GM12874 (cell line): ENCODE data around the gene RBM10.

Experiments used
- TF ChIP-seq, protein P1 (sequence below): IDR thresholded peaks from 2 replicates; pipeline ENCODE4 v1.5.1; 2011; ENCODE audit warnings: low read depth, mild to moderate bottlenecking, control low read depth, low read length, moderate library complexity; ENCODE audit not compliant: insufficient read depth

The RBM10 gene

DNA sequence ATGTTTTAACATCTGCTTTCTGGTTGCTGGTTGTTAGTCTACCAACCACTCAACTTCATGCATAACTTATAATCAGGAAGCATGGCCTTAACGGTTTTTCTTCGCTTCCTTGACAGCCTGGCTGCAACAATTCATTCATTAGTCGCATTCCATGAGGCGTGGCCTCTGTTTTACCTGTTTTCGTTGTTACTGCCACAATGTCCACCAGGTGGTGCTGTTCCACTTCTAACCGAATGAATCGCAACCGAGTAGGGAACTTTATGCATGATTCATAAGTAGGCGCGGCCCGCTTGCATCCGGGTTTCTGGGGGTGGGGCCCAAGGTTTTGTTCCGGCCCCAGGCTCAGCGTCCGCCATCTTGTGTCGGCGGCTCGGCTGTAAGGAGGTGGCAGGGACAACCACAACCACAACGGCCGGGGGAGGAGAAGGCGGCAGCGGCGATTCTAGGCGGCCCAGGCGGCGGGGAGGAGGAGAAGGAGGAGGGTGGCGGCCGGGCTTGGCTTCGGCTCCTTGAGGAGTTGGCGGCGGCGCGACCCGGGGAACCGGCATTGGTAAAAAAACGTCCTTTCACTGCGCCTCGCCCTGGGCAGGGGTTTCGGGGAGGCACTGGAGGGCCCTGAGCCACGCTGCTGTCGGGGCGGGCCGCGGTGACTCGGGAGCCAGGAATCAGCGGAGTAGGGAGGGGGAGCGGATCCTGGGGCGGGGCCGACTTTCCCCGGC lies 48.6 kb downstream of the RBM10 start, which contains the start of gene UBA1:
Gene UBA1 (plus strand): TSS at position 355 of the 719 bp plus-strand sequence. CDS start 4,974 bp downstream, outside the sequence.
- TF ChIP-seq, protein P1, sequence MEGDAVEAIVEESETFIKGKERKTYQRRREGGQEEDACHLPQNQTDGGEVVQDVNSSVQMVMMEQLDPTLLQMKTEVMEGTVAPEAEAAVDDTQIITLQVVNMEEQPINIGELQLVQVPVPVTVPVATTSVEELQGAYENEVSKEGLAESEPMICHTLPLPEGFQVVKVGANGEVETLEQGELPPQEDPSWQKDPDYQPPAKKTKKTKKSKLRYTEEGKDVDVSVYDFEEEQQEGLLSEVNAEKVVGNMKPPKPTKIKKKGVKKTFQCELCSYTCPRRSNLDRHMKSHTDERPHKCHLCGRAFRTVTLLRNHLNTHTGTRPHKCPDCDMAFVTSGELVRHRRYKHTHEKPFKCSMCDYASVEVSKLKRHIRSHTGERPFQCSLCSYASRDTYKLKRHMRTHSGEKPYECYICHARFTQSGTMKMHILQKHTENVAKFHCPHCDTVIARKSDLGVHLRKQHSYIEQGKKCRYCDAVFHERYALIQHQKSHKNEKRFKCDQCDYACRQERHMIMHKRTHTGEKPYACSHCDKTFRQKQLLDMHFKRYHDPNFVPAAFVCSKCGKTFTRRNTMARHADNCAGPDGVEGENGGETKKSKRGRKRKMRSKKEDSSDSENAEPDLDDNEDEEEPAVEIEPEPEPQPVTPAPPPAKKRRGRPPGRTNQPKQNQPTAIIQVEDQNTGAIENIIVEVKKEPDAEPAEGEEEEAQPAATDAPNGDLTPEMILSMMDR = peak; percentile 46; the same call in 1 of the 2 replicates

DNA sequence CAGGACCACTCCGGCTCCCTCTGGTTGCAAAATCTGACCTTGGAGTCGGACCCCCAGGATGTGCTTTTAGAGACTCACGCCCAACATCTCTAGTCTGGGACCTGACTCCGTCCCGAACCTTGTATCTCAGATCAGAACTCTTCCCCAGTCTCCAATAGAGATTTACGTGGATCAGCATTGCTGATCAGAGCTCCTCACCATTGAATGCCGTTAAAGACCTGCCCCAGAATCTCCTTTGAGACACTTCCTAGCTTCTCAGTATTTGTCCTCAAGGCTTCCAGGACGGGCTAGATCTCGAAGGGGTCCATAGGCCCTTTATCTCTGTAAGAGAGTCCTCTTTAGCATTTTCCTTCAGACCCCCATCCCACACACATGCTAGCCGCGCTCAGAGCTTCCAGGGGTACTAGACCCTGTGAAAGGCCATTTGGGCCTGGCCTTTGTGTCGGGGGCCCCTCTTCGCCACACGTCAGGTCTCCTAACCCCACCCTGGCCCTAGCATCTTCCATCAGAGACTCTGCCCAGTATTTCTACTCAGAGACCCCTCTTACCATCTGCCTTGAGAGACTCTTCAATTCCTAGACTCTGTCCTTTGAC lies 49.3 kb downstream of the RBM10 start:
- TF ChIP-seq, protein P1 = no peak

DNA sequence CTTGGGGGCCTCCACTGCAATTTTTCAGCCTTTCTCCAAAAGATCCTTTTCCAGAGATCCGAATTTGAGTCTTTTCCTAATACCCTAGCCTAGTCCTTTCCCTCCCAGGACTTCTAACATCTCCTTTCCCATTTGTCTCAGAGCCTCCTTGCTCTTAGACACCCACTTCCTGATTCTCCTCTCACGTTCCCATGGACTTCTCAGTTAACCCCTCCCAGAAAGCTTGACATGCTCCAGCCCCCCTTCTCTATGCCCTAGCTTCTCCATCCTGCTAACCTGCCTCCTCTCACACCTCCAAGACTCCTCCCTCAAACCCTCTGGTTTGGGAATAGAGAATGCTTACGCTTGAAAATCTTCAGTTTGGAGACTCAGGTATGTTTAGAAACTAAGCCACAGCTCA lies 51.1 kb downstream of the RBM10 start:
- TF ChIP-seq, protein P1 = no peak

DNA sequence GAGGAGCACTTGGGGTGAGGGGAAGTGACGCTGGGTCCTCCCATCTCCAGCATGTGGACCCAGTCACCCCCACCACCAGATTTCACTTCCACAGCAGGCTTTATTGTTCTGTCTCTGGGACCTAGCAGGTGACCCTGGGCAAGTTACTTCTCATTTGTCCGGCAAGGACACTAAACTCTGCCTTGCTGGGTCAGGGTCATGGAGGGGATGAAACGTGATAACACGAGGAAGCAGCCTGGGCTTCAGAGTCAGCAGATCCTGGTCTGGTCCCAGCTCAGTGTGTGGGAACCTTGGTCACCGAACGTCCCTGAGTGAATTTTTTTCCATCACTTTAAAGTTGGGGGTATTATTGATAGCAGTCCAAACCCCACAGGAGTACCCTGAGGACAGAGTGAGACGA lies 52.5 kb downstream of the RBM10 start:
- TF ChIP-seq, protein P1 = no peak

DNA sequence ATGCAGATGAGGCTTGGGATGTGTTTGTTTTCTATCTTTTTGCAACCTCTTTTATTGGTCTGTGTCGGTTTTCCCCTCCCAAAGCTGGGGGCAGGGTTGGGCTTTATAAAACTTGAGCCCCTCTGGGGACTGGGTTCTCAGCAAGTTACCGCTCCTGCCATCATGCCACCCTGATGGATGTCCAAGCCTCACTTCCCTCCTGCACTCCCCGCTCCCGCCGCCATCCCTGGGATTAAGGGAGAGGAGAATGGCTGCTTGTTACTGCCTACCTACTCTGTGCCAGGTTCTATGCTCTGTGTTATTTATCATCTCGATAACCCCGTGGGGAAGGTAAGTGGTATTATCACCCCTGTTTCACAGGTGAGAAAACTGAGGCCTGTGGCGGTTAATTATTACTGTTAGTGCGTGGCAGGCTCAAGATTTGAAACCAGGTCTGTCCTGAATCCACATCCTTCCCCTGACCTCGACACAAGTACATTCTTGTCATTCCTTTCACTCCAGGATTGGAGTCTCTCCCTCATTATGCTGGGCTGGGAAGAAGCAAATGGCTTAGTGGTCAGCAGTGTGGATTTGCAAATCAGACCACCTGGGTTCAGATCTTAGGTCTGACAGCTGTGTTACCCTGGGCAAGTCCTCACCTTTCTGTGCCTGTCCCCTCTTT lies 53.1 kb downstream of the RBM10 start:
- TF ChIP-seq, protein P1 = no peak

DNA sequence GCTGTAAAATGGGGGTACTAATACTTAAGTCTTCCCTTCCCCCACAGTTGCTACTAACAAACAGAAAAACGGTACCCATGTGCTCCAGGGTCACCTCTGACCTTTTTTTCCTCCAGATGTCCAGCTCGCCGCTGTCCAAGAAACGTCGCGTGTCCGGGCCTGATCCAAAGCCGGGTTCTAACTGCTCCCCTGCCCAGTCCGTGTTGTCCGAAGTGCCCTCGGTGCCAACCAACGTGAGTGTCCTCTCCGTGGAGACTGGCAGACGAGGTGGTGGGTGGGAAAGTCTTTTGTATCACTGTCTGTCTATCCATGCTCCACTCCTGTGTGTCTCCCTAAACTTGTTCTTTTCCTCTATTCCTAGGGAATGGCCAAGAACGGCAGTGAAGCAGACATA lies 53.7 kb downstream of the RBM10 start:
- TF ChIP-seq, protein P1 = no peak

DNA sequence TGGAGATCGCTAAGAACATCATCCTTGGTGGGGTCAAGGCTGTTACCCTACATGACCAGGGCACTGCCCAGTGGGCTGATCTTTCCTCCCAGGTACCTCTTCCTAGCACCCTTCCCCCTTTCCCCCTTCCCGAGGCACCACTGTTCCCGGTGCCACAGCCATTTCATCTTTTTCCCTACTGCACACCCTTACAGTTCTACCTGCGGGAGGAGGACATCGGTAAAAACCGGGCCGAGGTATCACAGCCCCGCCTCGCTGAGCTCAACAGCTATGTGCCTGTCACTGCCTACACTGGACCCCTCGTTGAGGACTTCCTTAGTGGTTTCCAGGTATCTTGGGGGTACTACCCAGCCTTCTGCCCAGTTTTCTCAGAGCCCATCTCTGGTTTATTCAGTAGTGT lies 54.3 kb downstream of the RBM10 start:
- TF ChIP-seq, protein P1 = no peak
